Peyer's patch (tissue), 4 donors: Measurements from ENCODE around the gene NHSL2.

ENCODE experiments used
- CTCF ChIP-seq, 6 experiments: fragments of 450-650 bp in 4 of 6; fragments of 200-600 bp in 2 of 6; sonication (generic) in 1 of 6; IDR thresholded peaks; one replicate each; pipeline ENCODE4 v1.5.1; 2017 to 2019; ENCODE audit warnings: antibody characterized with exemption in 6 of 6, mild to moderate bottlenecking in 3 of 6, moderate library complexity in 1 of 6
- POLR2A ChIP-seq, 2 donors: fragments of 450-650 bp; IDR thresholded peaks; one replicate each; pipeline ENCODE4 v1.5.1; 2017; ENCODE audit warnings: antibody characterized with exemption in 2 of 2, mild to moderate bottlenecking in 2 of 2, moderate library complexity in 2 of 2

- TF ChIP-seq CTCF (IDR thresholded peaks at IDR 0.05) = no peak
- TF ChIP-seq POLR2A (IDR thresholded peaks at IDR 0.05) = no peak
Observed at GRCh38 chrX:72100051-72100755, 189.6 kb downstream of the NHSL2 start.
